GM18868 (cell line): ENCODE results near the gene SCNN1A.
"Not testable (repeated sequence)": the region's sequence is repeated elsewhere in the genome, so short reads cannot be mapped to it uniquely, and the experiment has no call there.

ENCODE experiments used
- ATAC-seq: cut with Tn5 transposase; IDR thresholded peaks from one replicate; pipeline ENCODE4 v1.9.1; 2021; ENCODE audit warnings: mild to moderate bottlenecking, moderate library complexity; ENCODE audit not compliant: unreplicated experiment

Gene SCNN1A

GRCh38 chr12:6351622-6352021 is 23.7 kb downstream of the SCNN1A start:
- no peak for ATAC-seq

GRCh38 chr12:6347367-6348338 is 27.7 kb downstream of the SCNN1A start:
- ATAC-seq, result no peak

GRCh38 chr12:6346942-6347341 is 28.4 kb downstream of the SCNN1A start:
- ATAC-seq, result no peak

- ATAC-seq, result no peak
Observed at GRCh38 chr12:6346235-6346832, 29.0 kb downstream of the SCNN1A start.

- no peak for ATAC-seq
Observed at GRCh38 chr12:6345319-6346091, 29.9 kb downstream of the SCNN1A start.

- ATAC-seq, result not testable (repeated sequence)
Observed at GRCh38 chr12:6344101-6344660, 31.2 kb downstream of the SCNN1A start.

- no peak for ATAC-seq
Observed at GRCh38 chr12:6343518-6343917, 31.8 kb downstream of the SCNN1A start.

GRCh38 chr12:6342140-6342889 is 33.0 kb downstream of the SCNN1A start:
- ATAC-seq, result no peak

- ATAC-seq, result peak; percentile 40
Observed at GRCh38 chr12:6341417-6342139, 33.8 kb downstream of the SCNN1A start, which contains the start of gene TNFRSF1A. TSS of gene TNFRSF1A (minus strand) at chr12:6342076. CDS start at chr12:6341814, 262 bp downstream.

- no peak for ATAC-seq
Observed at GRCh38 chr12:6340745-6341416, 34.5 kb downstream of the SCNN1A start.

- no peak for ATAC-seq
Observed at GRCh38 chr12:6340032-6340638, 35.2 kb downstream of the SCNN1A start.

GRCh38 chr12:6338955-6339354 is 36.4 kb downstream of the SCNN1A start:
- ATAC-seq, result no peak

- not testable (repeated sequence) for ATAC-seq
Observed at GRCh38 chr12:6338536-6338935, 36.8 kb downstream of the SCNN1A start.

GRCh38 chr12:6337958-6338433 is 37.4 kb downstream of the SCNN1A start:
- ATAC-seq, result no peak

GRCh38 chr12:6336889-6337853 is 38.2 kb downstream of the SCNN1A start:
- no peak for ATAC-seq

- no peak for ATAC-seq
Observed at GRCh38 chr12:6336079-6336888, 39.1 kb downstream of the SCNN1A start.
